HG03097 (cell line): Measurements from ENCODE around the gene FCER1G.

Source experiments
- ATAC-seq: cut with Tn5 transposase; IDR thresholded peaks from one replicate; pipeline ENCODE4 v1.9.1; 2021; ENCODE audit not compliant: unreplicated experiment, low FRiP score

FCER1G gene

DNA sequence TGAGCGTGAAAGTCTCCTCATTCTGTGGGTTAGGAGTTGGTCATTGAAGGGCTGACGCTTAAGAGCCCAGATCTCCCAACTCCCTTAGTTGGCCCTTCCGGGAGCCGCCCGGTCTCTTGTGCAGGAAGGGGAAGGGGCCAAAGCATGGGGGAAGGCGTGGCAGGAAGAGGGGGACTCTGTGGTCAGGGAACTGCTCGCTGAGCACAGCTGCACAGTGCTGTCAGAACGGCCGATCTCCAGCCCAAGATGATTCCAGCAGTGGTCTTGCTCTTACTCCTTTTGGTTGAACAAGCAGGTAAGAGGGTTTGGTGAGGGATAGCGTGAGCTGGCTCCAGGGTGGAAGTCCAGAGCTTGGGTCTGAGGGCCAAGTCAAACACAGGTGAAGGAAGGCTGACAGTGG is at the start of gene FCER1G:
Gene FCER1G (plus strand): TSS at position 220 of the 400 bp plus-strand sequence. CDS start 27 bp downstream, at position 247.
- ATAC-seq = no peak

- ATAC-seq = peak; percentile 85
These were observed 49.1 kb upstream of the FCER1G start, which contains the start of gene PPOX for GRCh38 chr1:161165742-161166668. Gene PPOX, plus strand, starts transcription at chr1:161166426. Its CDS starts 422 bp downstream, at chr1:161166848.

DNA sequence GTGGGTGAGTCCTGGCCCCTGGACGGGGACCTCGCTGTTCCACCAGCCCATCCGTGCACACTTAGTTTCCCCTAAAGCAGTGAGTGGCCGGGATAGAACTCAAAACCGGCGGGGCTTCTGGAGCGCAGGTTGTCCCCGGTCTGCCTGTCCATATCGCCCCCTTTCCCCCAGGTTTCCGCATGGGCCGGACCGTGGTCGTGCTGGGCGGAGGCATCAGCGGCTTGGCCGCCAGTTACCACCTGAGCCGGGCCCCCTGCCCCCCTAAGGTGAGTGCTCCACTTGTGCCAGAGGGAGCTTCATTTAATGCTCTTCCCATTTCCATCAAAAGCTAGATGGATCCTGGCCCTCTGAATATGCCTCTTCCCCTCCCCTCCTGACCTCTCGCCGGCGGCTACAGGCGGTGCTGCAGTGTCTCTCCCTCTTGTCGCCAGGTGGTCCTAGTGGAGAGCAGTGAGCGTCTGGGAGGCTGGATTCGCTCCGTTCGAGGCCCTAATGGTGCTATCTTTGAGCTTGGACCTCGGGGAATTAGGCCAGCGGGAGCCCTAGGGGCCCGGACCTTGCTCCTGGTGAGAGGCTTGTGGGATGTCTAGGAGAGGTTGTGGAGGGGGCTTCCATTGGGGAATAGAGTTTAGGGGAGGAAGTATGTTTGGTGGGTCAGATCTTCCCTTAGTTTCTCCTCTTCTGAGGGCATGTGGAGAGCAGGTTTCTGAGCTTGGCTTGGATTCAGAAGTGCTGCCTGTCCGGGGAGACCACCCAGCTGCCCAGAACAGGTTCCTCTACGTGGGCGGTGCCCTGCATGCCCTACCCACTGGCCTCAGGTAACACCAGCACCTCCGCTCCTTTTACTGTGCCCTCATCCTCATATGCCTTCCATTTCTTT is 48.2 kb upstream of the FCER1G start:
- ATAC-seq = no peak

DNA sequence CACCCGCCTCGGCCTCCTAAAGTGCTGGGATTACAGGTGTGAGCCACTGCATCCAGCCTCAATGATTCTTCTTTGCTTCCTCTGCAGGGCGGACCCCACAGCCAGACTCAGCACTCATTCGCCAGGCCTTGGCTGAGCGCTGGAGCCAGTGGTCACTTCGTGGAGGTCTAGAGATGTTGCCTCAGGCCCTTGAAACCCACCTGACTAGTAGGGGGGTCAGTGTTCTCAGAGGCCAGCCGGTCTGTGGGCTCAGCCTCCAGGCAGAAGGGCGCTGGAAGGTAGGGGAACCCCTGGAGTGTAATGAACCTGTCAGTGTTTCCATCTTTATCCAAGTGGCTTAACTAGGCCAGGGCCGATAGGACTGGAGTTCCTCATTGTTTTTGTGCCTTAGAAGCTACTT is 46.2 kb upstream of the FCER1G start:
- no peak for ATAC-seq

DNA sequence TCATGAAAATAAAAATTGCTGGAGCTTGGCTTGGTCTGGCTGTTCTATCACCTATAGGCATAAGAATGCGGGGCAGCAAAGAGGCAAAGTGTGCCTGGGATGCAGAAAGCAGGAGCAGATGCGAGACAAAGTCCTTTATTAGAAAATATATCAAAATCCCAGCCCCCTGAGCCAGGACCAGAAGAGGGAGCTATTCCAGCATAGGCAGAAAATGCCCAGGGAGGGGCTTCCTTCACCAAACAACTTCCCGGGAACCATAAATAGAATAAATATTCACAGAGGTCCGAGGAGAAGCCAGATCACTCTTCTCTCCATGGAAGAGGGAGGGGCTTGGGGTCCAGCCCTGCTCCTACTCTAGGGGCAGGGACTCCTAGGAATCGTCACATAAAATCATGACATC is 43.9 kb upstream of the FCER1G start:
- ATAC-seq = no peak

DNA sequence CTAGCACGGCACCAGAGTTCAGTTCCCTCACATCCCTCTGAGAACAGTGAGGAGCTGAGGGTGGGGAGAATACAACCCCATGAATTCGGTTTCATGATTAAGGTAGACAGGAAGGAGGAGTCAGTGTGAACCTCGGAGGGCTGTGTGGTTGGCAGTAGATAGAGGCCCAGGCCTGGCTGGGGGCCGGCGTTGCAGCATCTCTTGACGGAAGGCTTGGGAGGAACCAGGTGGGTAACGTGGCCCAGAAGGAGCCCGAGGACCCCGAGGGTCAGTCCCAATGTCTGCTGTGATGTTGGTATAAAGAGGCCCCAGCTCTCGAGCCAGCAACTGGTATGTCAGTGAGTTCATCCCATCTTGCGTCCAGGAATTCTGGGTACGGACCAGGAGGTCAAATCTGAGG is 43.4 kb upstream of the FCER1G start:
- no peak for ATAC-seq

- no peak for ATAC-seq
These were observed 42.7 kb upstream of the FCER1G start for GRCh38 chr1:161172349-161172748.

DNA sequence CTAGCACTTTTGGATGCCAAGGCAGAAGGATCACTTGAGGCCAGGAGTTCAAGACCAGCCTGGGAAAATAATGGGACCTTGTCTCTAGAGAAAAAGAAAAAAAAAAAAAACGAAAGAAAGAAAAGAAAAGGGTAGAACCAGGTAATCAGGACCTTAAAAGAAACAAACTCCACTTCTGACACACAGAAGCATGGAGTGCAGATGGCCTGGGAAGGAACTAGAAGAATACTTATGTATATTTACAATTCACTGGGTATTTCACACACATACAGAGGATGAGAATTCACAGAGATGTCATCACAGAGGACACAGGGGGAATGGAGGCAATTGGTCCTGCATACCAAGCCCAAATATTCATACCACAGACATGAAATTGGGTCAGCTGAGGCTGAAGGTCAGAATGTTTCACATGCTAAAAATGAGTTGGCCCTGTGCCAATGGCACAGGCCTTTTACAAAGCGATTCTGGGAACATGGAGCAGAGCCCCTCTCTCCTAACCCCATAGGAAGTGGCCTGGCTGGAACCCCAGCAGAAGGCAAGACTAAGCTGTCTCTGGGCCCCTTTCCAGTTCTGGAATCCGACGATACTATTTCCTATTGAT is 42.2 kb upstream of the FCER1G start:
- ATAC-seq = no peak

- ATAC-seq = no peak
These were observed 41.4 kb upstream of the FCER1G start for GRCh38 chr1:161173711-161174110.

DNA sequence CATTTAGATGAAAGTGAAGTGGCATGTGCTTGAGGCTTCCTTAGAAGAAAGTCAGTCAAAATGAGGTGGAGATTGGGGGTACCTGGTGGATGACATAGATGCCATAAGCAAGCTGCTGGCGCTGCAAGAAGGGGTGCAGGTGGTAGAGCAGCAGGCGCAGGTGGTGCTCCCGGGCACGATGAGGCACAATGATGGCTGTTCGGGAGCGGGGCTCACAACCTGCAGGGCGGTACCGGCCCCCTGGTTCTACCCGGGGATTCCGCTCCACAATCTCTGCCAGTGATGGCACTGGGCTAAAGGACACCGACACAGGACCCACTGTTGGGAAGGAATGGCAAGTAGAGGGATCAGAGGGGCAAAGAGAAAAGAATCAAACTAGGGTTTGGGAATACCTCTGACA is 40.2 kb upstream of the FCER1G start:
- no peak for ATAC-seq

DNA sequence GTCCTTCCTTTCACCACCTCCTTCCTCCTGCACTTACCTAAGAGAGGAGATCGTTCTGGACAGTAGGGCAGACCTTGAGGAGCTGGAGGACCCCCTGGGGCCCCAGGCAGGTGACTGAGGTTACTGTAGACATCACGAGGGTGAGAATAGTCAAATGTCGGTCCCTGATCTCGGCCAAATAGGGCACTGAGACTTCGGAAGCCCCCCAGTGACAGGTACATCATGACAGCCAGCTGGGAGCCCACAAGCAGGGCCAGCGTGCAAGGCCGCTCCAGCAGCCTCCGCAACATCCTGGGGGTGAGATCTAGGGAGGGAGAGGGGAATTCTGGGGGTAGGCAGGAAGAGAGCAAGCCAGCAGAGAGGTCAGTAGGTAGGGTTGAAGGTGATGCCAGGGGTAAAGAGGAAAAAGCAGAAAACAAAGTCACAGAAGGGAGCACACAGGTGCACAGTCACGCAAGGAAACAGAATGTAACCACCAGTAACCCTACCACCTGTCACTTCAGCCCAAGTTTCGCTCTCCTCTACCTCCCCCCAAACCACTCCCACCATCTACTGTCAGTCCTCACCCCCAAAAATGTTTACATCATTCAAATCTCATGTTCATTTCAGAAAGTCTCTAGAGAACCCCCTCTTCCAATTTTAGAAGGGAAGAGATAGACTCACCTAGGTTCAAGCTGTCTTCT is 39.2 kb upstream of the FCER1G start:
- no peak for ATAC-seq

GRCh38 chr1:161176468-161177111 is 38.5 kb upstream of the FCER1G start:
- peak; percentile 14 for ATAC-seq

GRCh38 chr1:161177112-161177935 is 37.8 kb upstream of the FCER1G start, which contains the start of gene B4GALT3:
Gene B4GALT3, minus strand, starts transcription at chr1:161177507. Its CDS starts 1,447 bp downstream, at chr1:161176060.
- peak; percentile 76 for ATAC-seq

DNA sequence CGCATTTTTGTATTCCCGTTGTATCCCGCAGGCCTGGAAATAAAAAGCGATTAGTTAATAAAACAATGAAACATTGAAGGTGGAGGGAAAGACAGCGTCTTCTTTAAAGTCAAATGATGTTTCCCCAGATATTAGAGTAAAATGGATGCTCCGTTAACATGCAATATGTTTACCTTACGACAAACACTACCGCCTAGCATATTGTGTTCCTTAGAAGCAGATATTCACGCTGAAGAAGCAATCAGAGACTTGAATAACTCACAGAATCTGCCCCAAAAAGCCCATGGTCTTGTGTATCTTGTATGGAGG is 37.2 kb upstream of the FCER1G start:
- no peak for ATAC-seq

GRCh38 chr1:161179698-161180097 is 35.4 kb upstream of the FCER1G start:
- ATAC-seq = no peak

DNA sequence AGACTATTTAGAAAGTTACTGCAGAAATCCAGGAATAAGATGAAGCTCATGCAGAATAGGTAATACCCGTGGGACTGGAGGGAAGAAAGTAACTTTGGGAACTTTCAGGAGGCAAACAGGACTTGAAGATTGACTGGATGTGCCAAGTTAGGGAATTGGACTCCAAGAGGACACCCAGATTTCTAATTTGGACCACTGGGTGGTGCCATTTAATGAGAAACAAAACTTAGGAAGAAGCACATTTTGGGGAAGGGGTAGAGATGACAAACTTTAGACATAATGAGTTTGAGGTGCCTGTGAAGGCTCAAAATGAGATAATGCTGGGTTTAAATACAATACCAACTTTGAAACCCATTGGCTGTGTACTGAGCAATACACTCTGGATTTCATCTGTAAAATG is 34.5 kb upstream of the FCER1G start:
- no peak for ATAC-seq

DNA sequence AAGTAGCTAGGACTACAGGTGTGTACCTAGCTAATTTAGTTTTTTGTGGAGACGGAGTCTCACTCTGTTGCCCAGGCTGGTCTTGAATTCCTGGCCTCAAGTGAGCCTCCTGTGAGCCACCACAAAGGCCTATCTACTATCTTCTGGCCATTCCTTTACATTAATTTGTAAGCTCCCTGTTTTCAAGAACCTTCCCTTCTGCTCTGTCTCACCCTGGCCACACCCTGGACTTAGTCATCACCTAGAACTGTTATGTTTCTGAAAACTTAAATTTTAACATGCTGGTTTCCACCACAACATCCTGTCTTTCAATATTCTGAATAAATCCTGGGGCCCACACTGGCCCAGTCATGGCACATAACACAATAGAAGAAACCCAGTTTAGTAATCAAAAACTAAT is 32.9 kb upstream of the FCER1G start:
- no peak for ATAC-seq

GRCh38 chr1:161185282-161185682 is 29.8 kb upstream of the FCER1G start:
- ATAC-seq = peak; percentile 49

- peak; percentile 21 for ATAC-seq
These were observed 29.3 kb upstream of the FCER1G start for GRCh38 chr1:161185732-161186311.
